Liver (tissue), 9 donors: ENCODE results near the gene UBE2QL1. TPM values are rescaled to one million over a fixed set of nuclear protein-coding genes. Genes with fewer than 3 reads are reported as not detected.
A peak's percentile ranks its signal among the peaks of the same experiment; 100 is the strongest.

Source experiments
- DNase-seq: peaks from one replicate; pipeline ENCODE4 v3.0.0-alpha.2; 2017; ENCODE audit warnings: low spot score
- H3K27ac ChIP-seq, 2 donors: one replicate each; pipeline ENCODE4 v1.7.0; 2013; ENCODE audit warnings: inconsistent platforms in 2 of 2, low read length in 2 of 2, control low read depth in 1 of 2, low read depth in 1 of 2, mild to moderate bottlenecking in 1 of 2
- H3K27me3 ChIP-seq, 4 donors: one replicate each; pipeline versions ENCODE4 v1.6.1 to v1.7.0; 2013; ENCODE audit warnings: low read length in 3 of 4, inconsistent platforms in 1 of 4, mild to moderate bottlenecking in 1 of 4, moderate library complexity in 1 of 4; ENCODE audit not compliant: control insufficient read depth in 4 of 4, insufficient read depth in 4 of 4
- H3K36me3 ChIP-seq, 4 donors: one replicate each; pipeline versions ENCODE4 v1.6.1 to v1.7.0; 2013; ENCODE audit warnings: low read length in 3 of 4, mild to moderate bottlenecking in 3 of 4, low read depth in 1 of 4, moderate library complexity in 1 of 4; ENCODE audit not compliant: control insufficient read depth in 4 of 4, insufficient read depth in 3 of 4
- H3K4me1 ChIP-seq, 4 donors: one replicate each; pipeline versions ENCODE4 v1.6.1 to v1.7.0; 2013; ENCODE audit warnings: low read length in 3 of 4, mild to moderate bottlenecking in 3 of 4, moderate library complexity in 1 of 4; ENCODE audit not compliant: control insufficient read depth in 4 of 4, insufficient read depth in 4 of 4
- H3K4me3 ChIP-seq, 3 donors: one replicate each; pipeline versions ENCODE4 v1.6.1 to v1.7.0; 2013; ENCODE audit warnings: low read length in 3 of 3, control low read depth in 1 of 3, low read depth in 1 of 3, mild to moderate bottlenecking in 1 of 3
- H3K9ac ChIP-seq, 2 donors: one replicate each; pipeline ENCODE4 v1.7.0; 2013; ENCODE audit warnings: low read length in 2 of 2, mild to moderate bottlenecking in 2 of 2, moderate library complexity in 2 of 2, control low read depth in 1 of 2, low read depth in 1 of 2
- H3K9me3 ChIP-seq, 4 donors: one replicate each; pipeline versions ENCODE4 v1.6.1 to v1.7.0; 2013; ENCODE audit warnings: low read length in 3 of 4; ENCODE audit not compliant: control insufficient read depth in 4 of 4
- EGR1 ChIP-seq, 2 donors: IDR thresholded peaks; 2 replicates each; pipeline ENCODE4 v1.6.1; 2016 to 2018; ENCODE audit warnings: antibody characterized with exemption in 2 of 2, low read depth in 2 of 2
- FOXA1 ChIP-seq: IDR thresholded peaks from 2 replicates; pipeline ENCODE4 v1.6.1; 2016; ENCODE audit warnings: antibody characterized with exemption
- FOXA2 ChIP-seq: IDR thresholded peaks from 2 replicates; pipeline ENCODE4 v1.6.1; 2016; ENCODE audit warnings: antibody characterized with exemption
- GABPA ChIP-seq, 2 donors: IDR thresholded peaks in 1 of 2; conservative IDR thresholded peaks in 1 of 2; 2 replicates each; pipeline ENCODE4 v1.6.1; 2016; ENCODE audit warnings: antibody characterized with exemption in 2 of 2, mild to moderate bottlenecking in 1 of 2, moderate library complexity in 1 of 2
- HNF4A ChIP-seq, 2 donors: conservative IDR thresholded peaks; 2 replicates each; pipeline ENCODE4 v1.6.1; 2016; ENCODE audit warnings: antibody characterized with exemption in 2 of 2, mild to moderate bottlenecking in 2 of 2
- HNF4G ChIP-seq: IDR thresholded peaks from 2 replicates; pipeline ENCODE4 v1.6.1; 2016; ENCODE audit warnings: antibody characterized with exemption
- JUND ChIP-seq, 2 donors: IDR thresholded peaks; 2 replicates each; pipeline ENCODE4 v1.6.1; 2016; ENCODE audit warnings: antibody characterized with exemption in 2 of 2
- NR2F2 ChIP-seq: IDR thresholded peaks from 2 replicates; pipeline ENCODE4 v1.6.1; 2016; ENCODE audit warnings: antibody characterized with exemption
- RXRA ChIP-seq, 2 donors: IDR thresholded peaks; 2 replicates each; pipeline ENCODE4 v1.6.1; 2017 to 2018; ENCODE audit warnings: antibody characterized with exemption in 2 of 2, mild to moderate bottlenecking in 1 of 2
- SP1 ChIP-seq: IDR thresholded peaks from 2 replicates; pipeline ENCODE4 v1.6.1; 2018; ENCODE audit warnings: antibody characterized with exemption, mild to moderate bottlenecking
- TAF1 ChIP-seq: conservative IDR thresholded peaks from 2 replicates; pipeline ENCODE4 v1.6.1; 2016; ENCODE audit warnings: antibody characterized with exemption, mild to moderate bottlenecking
- YY1 ChIP-seq: IDR thresholded peaks from 2 replicates; pipeline ENCODE4 v1.6.1; 2016; ENCODE audit warnings: antibody characterized with exemption, mild to moderate bottlenecking
- WGBS: extraction: QIAGEN DNeasy Blood & Tissue Kit; methylation state at CpG from one replicate; pipeline ENCODE4 v1.1.7; 2013; 5-methylcytosine and 5-hydroxymethylcytosine counted together
- polyA plus RNA-seq, 2 donors: library from polyadenylated mRNA; stranded (reverse) in 1 of 2; unstranded in 1 of 2; fragments of 200-250 nt in 1 of 2; fragments of >200 nt in 1 of 2; fragmentation: Nextera tagmentation in 1 of 2; extraction: Ambion mirVana in 1 of 2; gene quantifications; one replicate each; pipeline versions ENCODE4 v1.2.1 to v1.2.3, GENCODE V29; 2013 to 2015
- total RNA-seq, 2 donors: library from RNA; depleted of rRNA; stranded (reverse); fragments of >200 nt; gene quantifications; one replicate each; pipeline ENCODE4 v1.2.3, GENCODE V29; 2014
- TF ChIP-seq, protein P1 (sequence below): IDR thresholded peaks from 2 replicates; pipeline ENCODE4 v1.6.1; 2016; ENCODE audit warnings: antibody characterized with exemption, mild to moderate bottlenecking
- TF ChIP-seq, protein P2 (sequence below): IDR thresholded peaks from 2 replicates; pipeline ENCODE4 v1.6.1; 2016; ENCODE audit warnings: antibody characterized with exemption
- TF ChIP-seq, protein P3 (sequence below): fragments of 150-350 bp; IDR thresholded peaks from 2 replicates; pipeline ENCODE4 v1.5.1; 2017; ENCODE audit warnings: improper control_type of control experiment, low read depth, low read length; ENCODE audit not compliant: missing input control
- TF ChIP-seq, protein P4 (sequence below): IDR thresholded peaks from 2 replicates; pipeline ENCODE4 v1.6.1; 2016; ENCODE audit warnings: antibody characterized with exemption
- donor health status: healthy.
- donor health status: healthy.
- donor health status: healthy.
- donor health status: healthy.
- donor health status: healthy.

UBE2QL1 gene
- total and polyA plus RNA-seq, 4 donors = 0.09 to 1.9 (median 0.36) TPM

DNA sequence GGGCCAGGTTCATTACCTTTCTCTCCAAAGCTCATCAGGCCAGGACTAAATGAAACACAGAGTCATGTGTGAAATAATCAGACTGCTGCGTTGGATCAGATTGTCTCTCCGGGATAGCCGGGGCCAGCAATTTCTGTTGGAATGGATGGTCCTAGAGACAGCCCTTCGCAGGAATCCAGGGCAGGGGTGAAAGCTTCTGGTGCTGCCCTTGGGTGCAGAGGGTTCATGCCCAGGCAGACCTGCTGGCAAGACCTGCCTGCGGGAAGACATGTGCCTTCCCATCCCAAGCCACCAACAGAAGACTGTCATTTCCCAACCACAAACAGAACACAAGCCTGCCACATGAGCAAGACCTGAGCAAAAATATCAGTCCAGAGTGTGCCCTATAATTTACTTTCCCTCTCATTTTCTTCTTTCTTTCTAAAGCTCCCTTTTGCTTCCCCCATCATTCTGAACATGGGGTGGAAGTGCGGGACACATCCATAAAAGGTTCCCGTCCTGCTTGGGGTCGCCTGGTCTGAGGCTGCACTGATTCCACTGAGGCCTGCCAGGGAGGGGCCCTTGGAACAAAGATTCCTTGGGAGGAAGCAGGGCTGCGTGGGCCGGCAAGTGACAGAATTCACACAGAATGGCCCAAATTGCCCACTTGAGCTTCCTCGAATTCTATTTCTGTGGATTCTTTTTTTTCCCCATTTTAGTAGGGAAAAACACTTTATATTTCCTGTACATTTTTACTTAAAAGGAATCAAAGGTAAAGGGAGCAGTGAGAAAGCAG is 57.3 kb downstream of the UBE2QL1 start (continued):
- TF ChIP-seq YY1 = peak; percentile 12

DNA sequence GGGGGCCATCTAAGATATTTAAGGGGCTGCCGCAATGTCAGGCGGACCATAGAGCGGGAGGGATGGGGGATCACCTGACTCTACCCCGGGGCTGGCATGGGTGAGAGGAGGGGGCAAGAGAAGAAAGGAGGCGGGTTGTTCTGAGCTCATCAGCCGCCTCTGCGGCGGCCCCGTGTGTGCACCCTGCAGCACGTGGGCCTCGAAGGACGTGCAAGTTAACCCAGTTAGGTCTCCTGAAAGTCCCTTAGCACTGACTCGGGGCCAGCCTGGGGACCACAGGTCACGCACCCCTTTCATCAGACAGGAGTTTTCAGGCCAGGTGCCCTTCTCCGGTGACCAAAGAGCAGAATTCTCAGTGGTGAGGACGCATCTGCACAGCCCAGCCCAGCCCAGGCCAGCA is 58.0 kb downstream of the UBE2QL1 start:
- peak overlapping the region in 1 of 2 donors; percentile 34 for H3K27ac ChIP-seq
- WGBS = 80% methylated on average over 16 of the region's 16 CpGs
- H3K4me1 ChIP-seq = peaks cover 13 to 41% (median 23%) of the 10 kb centered on the region in 4 donors
- no peaks in the 10 kb centered on the region for H3K27me3 ChIP-seq
- H3K36me3 ChIP-seq = no peaks in the 10 kb centered on the region
- peaks cover 0 to 4% (median 1%) of the 10 kb centered on the region in 4 donors for H3K9me3 ChIP-seq
- H3K4me3 ChIP-seq = no peak overlapping the region
- TF ChIP-seq, protein P1, sequence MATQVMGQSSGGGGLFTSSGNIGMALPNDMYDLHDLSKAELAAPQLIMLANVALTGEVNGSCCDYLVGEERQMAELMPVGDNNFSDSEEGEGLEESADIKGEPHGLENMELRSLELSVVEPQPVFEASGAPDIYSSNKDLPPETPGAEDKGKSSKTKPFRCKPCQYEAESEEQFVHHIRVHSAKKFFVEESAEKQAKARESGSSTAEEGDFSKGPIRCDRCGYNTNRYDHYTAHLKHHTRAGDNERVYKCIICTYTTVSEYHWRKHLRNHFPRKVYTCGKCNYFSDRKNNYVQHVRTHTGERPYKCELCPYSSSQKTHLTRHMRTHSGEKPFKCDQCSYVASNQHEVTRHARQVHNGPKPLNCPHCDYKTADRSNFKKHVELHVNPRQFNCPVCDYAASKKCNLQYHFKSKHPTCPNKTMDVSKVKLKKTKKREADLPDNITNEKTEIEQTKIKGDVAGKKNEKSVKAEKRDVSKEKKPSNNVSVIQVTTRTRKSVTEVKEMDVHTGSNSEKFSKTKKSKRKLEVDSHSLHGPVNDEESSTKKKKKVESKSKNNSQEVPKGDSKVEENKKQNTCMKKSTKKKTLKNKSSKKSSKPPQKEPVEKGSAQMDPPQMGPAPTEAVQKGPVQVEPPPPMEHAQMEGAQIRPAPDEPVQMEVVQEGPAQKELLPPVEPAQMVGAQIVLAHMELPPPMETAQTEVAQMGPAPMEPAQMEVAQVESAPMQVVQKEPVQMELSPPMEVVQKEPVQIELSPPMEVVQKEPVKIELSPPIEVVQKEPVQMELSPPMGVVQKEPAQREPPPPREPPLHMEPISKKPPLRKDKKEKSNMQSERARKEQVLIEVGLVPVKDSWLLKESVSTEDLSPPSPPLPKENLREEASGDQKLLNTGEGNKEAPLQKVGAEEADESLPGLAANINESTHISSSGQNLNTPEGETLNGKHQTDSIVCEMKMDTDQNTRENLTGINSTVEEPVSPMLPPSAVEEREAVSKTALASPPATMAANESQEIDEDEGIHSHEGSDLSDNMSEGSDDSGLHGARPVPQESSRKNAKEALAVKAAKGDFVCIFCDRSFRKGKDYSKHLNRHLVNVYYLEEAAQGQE = no peak
- TF ChIP-seq GABPA (IDR thresholded peaks at IDR 0.05 in 1 of 2, conservative IDR thresholded peaks at IDR 0.05 in 1 of 2) (no peak), TAF1 (no peak), EGR1 (IDR thresholded peaks at IDR 0.05; ENCODE audit: low read depth in 2 of 2) (no peak), SP1 (no peak), FOXA2 (no peak), FOXA1 (no peak), HNF4G (no peak)
- TF ChIP-seq, protein P2, sequence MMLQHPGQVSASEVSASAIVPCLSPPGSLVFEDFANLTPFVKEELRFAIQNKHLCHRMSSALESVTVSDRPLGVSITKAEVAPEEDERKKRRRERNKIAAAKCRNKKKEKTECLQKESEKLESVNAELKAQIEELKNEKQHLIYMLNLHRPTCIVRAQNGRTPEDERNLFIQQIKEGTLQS = no peak
- TF ChIP-seq, protein P3, sequence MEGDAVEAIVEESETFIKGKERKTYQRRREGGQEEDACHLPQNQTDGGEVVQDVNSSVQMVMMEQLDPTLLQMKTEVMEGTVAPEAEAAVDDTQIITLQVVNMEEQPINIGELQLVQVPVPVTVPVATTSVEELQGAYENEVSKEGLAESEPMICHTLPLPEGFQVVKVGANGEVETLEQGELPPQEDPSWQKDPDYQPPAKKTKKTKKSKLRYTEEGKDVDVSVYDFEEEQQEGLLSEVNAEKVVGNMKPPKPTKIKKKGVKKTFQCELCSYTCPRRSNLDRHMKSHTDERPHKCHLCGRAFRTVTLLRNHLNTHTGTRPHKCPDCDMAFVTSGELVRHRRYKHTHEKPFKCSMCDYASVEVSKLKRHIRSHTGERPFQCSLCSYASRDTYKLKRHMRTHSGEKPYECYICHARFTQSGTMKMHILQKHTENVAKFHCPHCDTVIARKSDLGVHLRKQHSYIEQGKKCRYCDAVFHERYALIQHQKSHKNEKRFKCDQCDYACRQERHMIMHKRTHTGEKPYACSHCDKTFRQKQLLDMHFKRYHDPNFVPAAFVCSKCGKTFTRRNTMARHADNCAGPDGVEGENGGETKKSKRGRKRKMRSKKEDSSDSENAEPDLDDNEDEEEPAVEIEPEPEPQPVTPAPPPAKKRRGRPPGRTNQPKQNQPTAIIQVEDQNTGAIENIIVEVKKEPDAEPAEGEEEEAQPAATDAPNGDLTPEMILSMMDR = no peak
- DNase-seq = no peak
- H3K9ac ChIP-seq = no peak overlapping the region

DNA sequence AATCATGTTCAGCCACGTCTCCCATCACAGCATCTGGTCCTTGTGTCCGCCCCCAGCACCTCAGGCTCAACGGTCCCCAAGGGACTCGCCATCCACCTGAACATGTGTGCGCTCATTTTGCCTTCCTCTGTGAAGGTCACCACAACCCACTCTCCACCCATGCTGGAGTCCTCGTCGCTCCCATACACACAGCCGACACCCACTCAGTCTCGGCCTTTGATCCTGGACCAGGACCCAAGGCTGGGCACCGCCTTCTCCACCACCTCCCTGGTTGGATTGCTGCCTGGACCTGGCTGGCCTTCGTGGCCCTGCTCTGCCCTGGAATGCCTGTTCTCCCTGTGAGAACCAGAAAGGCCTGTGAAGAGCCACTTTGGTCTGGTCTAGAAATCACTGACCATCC is 60.3 kb downstream of the UBE2QL1 start:
- DNase-seq = no peak
- 49% methylated on average over 11 of the region's 11 CpGs for WGBS
- Histone ChIP-seq H3K4me1 (peaks cover 13 to 41% (median 23%) of the 10 kb centered on the region in 4 donors), H3K27ac (peak overlapping the region; percentile 9 to 10), H3K27me3 (no peaks in the 10 kb centered on the region), H3K4me3 (no peak overlapping the region), H3K9me3 (no peaks in the 10 kb centered on the region), H3K9ac (no peak overlapping the region), H3K36me3 (no peaks in the 10 kb centered on the region)
- TF ChIP-seq TAF1 (no peak), HNF4G (peak; percentile 72), JUND (IDR thresholded peaks at IDR 0.05) (peak in 1 of 2 donors; percentile 53), FOXA1 (no peak), RXRA (IDR thresholded peaks at IDR 0.05) (peak; percentile 82 to 94), YY1 (peak; percentile 52), NR2F2 (peak; percentile 28), HNF4A (conservative IDR thresholded peaks at IDR 0.05) (peak; percentile 93 to 96)
- TF ChIP-seq, protein P4, sequence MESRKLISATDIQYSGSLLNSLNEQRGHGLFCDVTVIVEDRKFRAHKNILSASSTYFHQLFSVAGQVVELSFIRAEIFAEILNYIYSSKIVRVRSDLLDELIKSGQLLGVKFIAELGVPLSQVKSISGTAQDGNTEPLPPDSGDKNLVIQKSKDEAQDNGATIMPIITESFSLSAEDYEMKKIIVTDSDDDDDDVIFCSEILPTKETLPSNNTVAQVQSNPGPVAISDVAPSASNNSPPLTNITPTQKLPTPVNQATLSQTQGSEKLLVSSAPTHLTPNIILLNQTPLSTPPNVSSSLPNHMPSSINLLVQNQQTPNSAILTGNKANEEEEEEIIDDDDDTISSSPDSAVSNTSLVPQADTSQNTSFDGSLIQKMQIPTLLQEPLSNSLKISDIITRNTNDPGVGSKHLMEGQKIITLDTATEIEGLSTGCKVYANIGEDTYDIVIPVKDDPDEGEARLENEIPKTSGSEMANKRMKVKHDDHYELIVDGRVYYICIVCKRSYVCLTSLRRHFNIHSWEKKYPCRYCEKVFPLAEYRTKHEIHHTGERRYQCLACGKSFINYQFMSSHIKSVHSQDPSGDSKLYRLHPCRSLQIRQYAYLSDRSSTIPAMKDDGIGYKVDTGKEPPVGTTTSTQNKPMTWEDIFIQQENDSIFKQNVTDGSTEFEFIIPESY = peak; percentile 40
- TF ChIP-seq, protein P3 = no peak
